K562 (cell line): Measurements from ENCODE around the gene CAB39. TPM values are rescaled to one million over a fixed set of nuclear protein-coding genes. Genes with fewer than 3 reads are reported as not detected.

ENCODE experiments used
- AFF1 ChIP-seq, 2 experiments: fragments of 450-650 bp; IDR thresholded peaks; 2 replicates each; pipeline ENCODE4 v1.6.1; 2018; ENCODE audit warnings: mild to moderate bottlenecking in 2 of 2, low read depth in 1 of 2; ENCODE audit not compliant: partially characterized antibody in 2 of 2
- ARID1B ChIP-seq: fragments of 450-650 bp; IDR thresholded peaks from 2 replicates; pipeline ENCODE4 v1.6.1; 2016; ENCODE audit warnings: antibody characterized with exemption, mild to moderate bottlenecking, inconsistent platforms
- CTCFL ChIP-seq: IDR thresholded peaks from 2 replicates; pipeline ENCODE4 v1.6.1; 2011; ENCODE audit warnings: borderline replicate concordance, low read depth, mild to moderate bottlenecking, moderate library complexity, low read length; ENCODE audit not compliant: insufficient read depth, poor library complexity, severe bottlenecking
- ELF4 ChIP-seq: fragments of 450-650 bp; formaldehyde crosslinking; IDR thresholded peaks from 2 replicates; pipeline ENCODE4 v1.4.0; 2022; ENCODE audit warnings: missing genetic modification characterization
- EP300 ChIP-seq: IDR thresholded peaks from 2 replicates; pipeline ENCODE4 v1.6.1; 2012; ENCODE audit warnings: low read length, improper control_type of control experiment
- EP400 ChIP-seq: fragments of 450-650 bp; IDR thresholded peaks from 2 replicates; pipeline ENCODE4 v1.6.1; 2017; ENCODE audit warnings: antibody characterized with exemption, mild to moderate bottlenecking, moderate library complexity
- FOSL1 ChIP-seq: fragments of 200-800 bp; sonication (Bioruptor generic); conservative IDR thresholded peaks from 2 replicates; pipeline ENCODE4 v1.6.1; 2016; ENCODE audit warnings: missing genetic modification characterization, missing compliant biosample characterization
- KAT8 ChIP-seq: fragments of 450-650 bp; IDR thresholded peaks from 2 replicates; pipeline ENCODE4 v1.6.1; 2016; ENCODE audit warnings: low read depth, mild to moderate bottlenecking
- MNT ChIP-seq, 2 experiments: fragments of 450-650 bp; conservative IDR thresholded peaks; 2 replicates each; pipeline ENCODE4 v1.6.1; 2017; ENCODE audit warnings: mild to moderate bottlenecking in 2 of 2, moderate library complexity in 2 of 2
- NEUROD1 ChIP-seq: fragments of 150-350 bp; IDR thresholded peaks from 2 replicates; pipeline ENCODE4 v1.6.1; 2014; ENCODE audit warnings: borderline replicate concordance, low read length, low read depth; ENCODE audit not compliant: partially characterized antibody
- RBM15 ChIP-seq: fragments of 200-400 bp; formaldehyde crosslinking; IDR thresholded peaks from 2 replicates; pipeline ENCODE4 v1.6.1; 2018; ENCODE audit warnings: mild to moderate bottlenecking, low read length, moderate library complexity; ENCODE audit not compliant: insufficient read depth
- RFX1 ChIP-seq: fragments of 450-650 bp; IDR thresholded peaks from 2 replicates; pipeline ENCODE4 v1.6.1; 2016; ENCODE audit warnings: mild to moderate bottlenecking, moderate library complexity
- TEAD4 ChIP-seq, 2 experiments: sonication (generic) in 1 of 2; formaldehyde crosslinking in 1 of 2; IDR thresholded peaks; 2 replicates each; pipeline versions ENCODE4 v1.6.1 to v1.8.0; 2012 to 2022; ENCODE audit warnings: borderline replicate concordance in 1 of 2, inconsistent platforms in 1 of 2, low read length in 1 of 2, mild to moderate bottlenecking in 1 of 2, missing genetic modification reagents in 1 of 2
- ZFPM2 ChIP-seq: fragments of 250-450 bp; sonication (Bioruptor Pico); IDR thresholded peaks from 2 replicates; pipeline ENCODE4 v1.5.1; 2022; ENCODE audit warnings: mild to moderate bottlenecking
- ZNF239 ChIP-seq: fragments of 250-450 bp; sonication (Bioruptor Pico); IDR thresholded peaks from 2 replicates; pipeline ENCODE4 v1.4.0; 2020; ENCODE audit warnings: mild to moderate bottlenecking
- ZNF77 ChIP-seq: fragments of 250-450 bp; sonication (Bioruptor Pico); IDR thresholded peaks from 2 replicates; pipeline ENCODE4 v1.5.0; 2020
- polyA plus RNA-seq, 8 experiments: library from polyadenylated mRNA; depleted of rRNA in 4 of 8; stranded (reverse) in 5 of 8; unstranded in 3 of 8; fragments of >200 nt; fragmentation: Nextera tagmentation in 2 of 8; fragmentation: Illumina TruSeq in 1 of 8; extraction: Ambion mirVana in 2 of 8; extraction: Trizol in 1 of 8; gene quantifications; 2 replicates each; pipeline versions ENCODE4 v1.2.1 to v1.2.3, GENCODE V29; 2011 to 2014; ENCODE audit warnings: inconsistent platforms in 1 of 8, missing spikeins in 1 of 8
- total RNA-seq, 7 experiments: library from RNA; depleted of rRNA in 6 of 7; stranded (reverse); fragments of >200 nt in 6 of 7; fragmentation: Illumina TruSeq in 2 of 7; extraction: Trizol in 2 of 7; gene quantifications; 2 replicates each; pipeline versions ENCODE4 v1.2.1 to v1.2.3, GENCODE V29; 2011 to 2021; ENCODE audit warnings: low replicate concordance in 1 of 7

The CAB39 gene
- total and polyA plus RNA-seq, 9 of the 15 experiments (the other 6 are each of a cell fraction or from before 2014, with no cell fraction given), result 27.2 to 94.4 (median 70.1) TPM

- TF ChIP-seq MNT (conservative IDR thresholded peaks at IDR 0.05), result peak in 1 of 2 experiments; percentile 44; a peak in 1 of 4 replicates
- TF ChIP-seq RBM15, result no peak
- peak; percentile 75 for TF ChIP-seq ARID1B
- TF ChIP-seq CTCFL, result no peak
- no peak for TF ChIP-seq ZNF77 (CRISPR knock-in tag)
- peak; percentile 46 for TF ChIP-seq RFX1
- peak; percentile 80 for TF ChIP-seq FOSL1 (tag)
- TF ChIP-seq KAT8, result no peak
- TF ChIP-seq ZNF239, result no peak
- no peak for TF ChIP-seq ZFPM2 (CRISPR knock-in tag)
- no peak for TF ChIP-seq NEUROD1
- peak; percentile 31; the same call in 1 of the 2 replicates for TF ChIP-seq EP400
- TF ChIP-seq AFF1 (IDR thresholded peaks at IDR 0.05; ENCODE audit: low read depth in 1 of 2, partially characterized antibody in 2 of 2), result no peak
- peak; percentile 39; the same call in 1 of the 2 replicates for TF ChIP-seq TEAD4 (IDR thresholded peaks at IDR 0.05; ENCODE audit: low read length)
- TF ChIP-seq TEAD4 (CRISPR knock-in tag; IDR thresholded peaks at IDR 0.05; ENCODE audit: borderline replicate concordance), result no peak
- TF ChIP-seq EP300, result peak; percentile 52; the same call in 1 of the 2 replicates
- TF ChIP-seq ELF4, result no peak
These were observed 61.8 kb downstream of the CAB39 start (continued) for GRCh38 chr2:230774348-230774951.
